Right cardiac atrium (tissue), 5 donors: ENCODE data around the gene F12. TPM values are rescaled to one million over a fixed set of nuclear protein-coding genes. Genes with fewer than 3 reads are reported as not detected.

Experiments used
- ATAC-seq, 2 donors: fragments of 200-7000 bp; cut with Tn5 transposase; one replicate each; pipeline versions ENCODE4 v1.8.0 to v1.9.1; 2020; ENCODE audit warnings: moderate library complexity in 2 of 2, mild to moderate bottlenecking in 1 of 2
- DNase-seq, 3 donors: peaks; one replicate each; pipeline ENCODE4 v3.0.0-alpha.2; 2020
- H3K27ac ChIP-seq: one replicate; pipeline ENCODE4 v1.5.1; 2013; ENCODE audit warnings: mild to moderate bottlenecking, low read length, control low read depth, moderate library complexity
- H3K27me3 ChIP-seq: one replicate; pipeline ENCODE4 v1.6.1; 2013; ENCODE audit not compliant: control insufficient read depth, insufficient read depth
- H3K4me1 ChIP-seq: one replicate; pipeline ENCODE4 v1.6.1; 2013; ENCODE audit warnings: low read length; ENCODE audit not compliant: control insufficient read depth, insufficient read depth
- H3K4me3 ChIP-seq: one replicate; pipeline ENCODE4 v1.5.1; 2013; ENCODE audit warnings: low read length, control low read depth
- H3K9me3 ChIP-seq: one replicate; pipeline ENCODE4 v1.6.1; 2013; ENCODE audit warnings: low read length; ENCODE audit not compliant: control insufficient read depth
- WGBS: extraction: QIAGEN DNeasy Blood & Tissue Kit; methylation state at CpG from one replicate; pipeline ENCODE4 v1.1.7; 2013; 5-methylcytosine and 5-hydroxymethylcytosine counted together
- intact Hi-C, 4 donors: fragments of 100-400 bp; cut with DNase I; formaldehyde crosslinking; loops; one replicate each; pipeline versions ENCODE4 v1.11.0 to v1.14.0; 2022 to 2023
- polyA plus RNA-seq: library from polyadenylated mRNA; stranded (reverse); fragments of 200-250 nt; gene quantifications from one replicate; pipeline ENCODE4 v1.2.3, GENCODE V29; 2013
- total RNA-seq, 4 donors: library from RNA; stranded (reverse); fragmentation: NEBNext Ultra II Directional; extraction: Animal tissue kit (Norgen Biotek cat#: 25700); gene quantifications; one replicate each; pipeline ENCODE4 v1.2.1, GENCODE V29; 2021
- donor health status: healthy with polysubstance abuse.
- donor health status: DM: no; HTN: yes; CAD: no.
- donor health status: DM: no; HTN: no; CAD: no.
- donor health status: DM: no; HTN: yes; CAD: no; lungs with severe emphysema.
- donor health status: DM: yes; HTN: yes; CAD: no.

Gene F12
- total and polyA plus RNA-seq, 5 donors, result 0.17 to 0.34 (median 0.27) TPM

GRCh38 chr5:177370488-177371119 is 38.8 kb downstream of the F12 start:
- DNase-seq (peak; percentile 86 to 94 (median 91)), ATAC-seq (peak; percentile 56 to 64)
- Histone ChIP-seq H3K27ac (no peak overlapping the region), H3K4me3 (peak overlapping the region; percentile 31), H3K9me3 (no peaks in the 10 kb centered on the region), H3K4me1 (peaks cover 4% of the 10 kb centered on the region), H3K27me3 (no peaks in the 10 kb centered on the region)
- WGBS, result 15% methylated on average over 42 of the region's 42 CpGs
- intact Hi-C loops, result no loop called here

DNA sequence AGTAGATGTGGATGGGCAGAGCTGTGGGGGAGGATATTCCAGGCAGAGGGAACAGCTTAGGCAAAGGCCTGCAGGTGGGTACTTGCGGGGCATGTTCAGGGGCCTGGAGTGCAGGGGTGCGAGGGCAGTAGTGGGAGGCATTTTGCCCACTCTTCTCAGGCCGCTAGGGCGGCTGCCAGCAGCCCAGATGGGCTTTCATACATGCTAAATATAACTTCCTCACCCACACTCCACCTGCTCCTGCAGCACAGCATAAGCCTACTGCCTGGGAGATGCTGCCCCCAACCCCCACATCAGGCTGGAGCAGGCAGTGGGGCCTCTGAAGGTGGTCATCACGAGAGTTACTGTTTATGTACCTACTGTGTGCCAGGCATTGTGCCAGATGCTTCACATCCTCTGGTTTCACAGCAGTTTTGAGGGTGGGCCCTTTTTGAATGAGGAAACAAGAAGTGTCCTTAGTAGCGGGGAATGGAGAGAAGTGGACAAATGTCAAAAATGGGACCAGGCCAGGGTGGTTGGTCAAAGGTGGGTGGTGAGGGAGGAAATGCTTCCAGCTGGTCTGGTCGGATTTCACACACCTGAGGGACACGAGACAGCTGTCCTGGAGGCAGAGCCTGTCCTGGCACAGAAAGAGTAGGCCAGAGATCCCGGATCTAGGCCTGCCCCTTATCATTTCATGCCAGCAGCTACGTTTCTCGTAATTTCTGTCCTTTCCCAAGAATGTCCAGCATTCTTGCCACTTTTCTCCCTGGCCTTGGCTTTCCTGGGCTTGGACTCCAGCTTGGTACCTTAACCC is 39.5 kb downstream of the F12 start:
- Histone ChIP-seq H3K4me3 (no peak overlapping the region), H3K4me1 (peaks cover 4% of the 10 kb centered on the region), H3K27me3 (no peaks in the 10 kb centered on the region), H3K27ac (no peak overlapping the region), H3K9me3 (no peaks in the 10 kb centered on the region)
- no peak for DNase-seq
- intact Hi-C loops, result no loop called here
- WGBS, result 73% methylated on average over 11 of the region's 11 CpGs
- no peak for ATAC-seq

GRCh38 chr5:177368869-177369644 is 40.3 kb downstream of the F12 start:
- Histone ChIP-seq H3K4me1 (peaks cover 4% of the 10 kb centered on the region), H3K9me3 (no peaks in the 10 kb centered on the region), H3K4me3 (no peak overlapping the region), H3K27me3 (no peaks in the 10 kb centered on the region), H3K27ac (no peak overlapping the region)
- WGBS, result 81% methylated on average over 5 of the region's 5 CpGs
- ATAC-seq, result no peak
- intact Hi-C loops, result no loop called here
- peak in 1 of 3 donors; percentile 27 for DNase-seq

DNA sequence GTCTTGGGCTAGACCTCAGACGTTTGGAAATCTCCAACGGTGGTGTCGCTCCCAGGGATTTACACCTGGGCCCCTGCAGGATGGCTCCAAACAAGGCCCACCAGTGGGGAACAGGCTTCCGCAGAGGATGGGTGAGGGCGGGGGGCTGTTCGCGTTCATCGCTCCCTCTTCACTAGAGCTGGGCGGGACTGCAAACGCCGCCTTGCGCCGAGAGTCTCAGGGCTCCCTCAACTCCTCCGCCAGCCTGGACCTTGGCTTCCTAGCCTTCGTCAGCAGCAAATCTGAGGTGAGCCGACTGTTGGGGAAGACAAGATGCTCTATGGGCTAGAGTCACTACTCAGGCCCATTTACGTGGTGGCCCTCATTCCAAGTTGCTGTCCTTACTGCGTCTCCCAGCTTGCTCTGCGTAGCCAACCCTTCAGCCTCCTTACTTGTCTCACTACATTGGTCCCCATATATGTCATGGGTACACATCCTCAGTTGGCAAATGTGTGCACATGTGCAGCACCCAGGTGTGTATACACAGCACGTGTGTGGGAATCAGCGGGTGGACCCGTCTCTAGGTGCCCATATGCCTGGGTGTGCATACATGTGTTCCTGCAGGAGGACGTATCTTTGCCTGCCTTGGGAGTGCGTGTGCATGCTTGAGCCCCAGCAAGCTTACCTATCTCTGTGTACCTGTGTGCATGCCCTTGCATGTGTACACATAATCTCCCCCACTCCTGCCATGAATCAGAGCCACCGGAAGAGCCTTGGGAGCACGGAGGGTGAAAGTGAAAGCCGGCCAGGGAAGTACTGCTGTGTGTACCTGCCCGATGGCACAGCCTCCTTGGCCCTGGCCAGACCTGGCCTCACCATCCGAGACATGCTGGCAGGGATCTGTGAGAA is 41.1 kb downstream of the F12 start:
- no peaks in the 10 kb centered on the region for H3K27me3 ChIP-seq
- ATAC-seq (no peak), DNase-seq (peak in 1 of 3 donors; percentile 49)
- no peaks in the 10 kb centered on the region for H3K9me3 ChIP-seq
- H3K27ac ChIP-seq, result no peak overlapping the region
- H3K4me3 ChIP-seq, result no peak overlapping the region
- H3K4me1 ChIP-seq, result peaks cover 4% of the 10 kb centered on the region
- WGBS, result 79% methylated on average over 29 of the region's 29 CpGs
- intact Hi-C loops, result no loop called here

DNA sequence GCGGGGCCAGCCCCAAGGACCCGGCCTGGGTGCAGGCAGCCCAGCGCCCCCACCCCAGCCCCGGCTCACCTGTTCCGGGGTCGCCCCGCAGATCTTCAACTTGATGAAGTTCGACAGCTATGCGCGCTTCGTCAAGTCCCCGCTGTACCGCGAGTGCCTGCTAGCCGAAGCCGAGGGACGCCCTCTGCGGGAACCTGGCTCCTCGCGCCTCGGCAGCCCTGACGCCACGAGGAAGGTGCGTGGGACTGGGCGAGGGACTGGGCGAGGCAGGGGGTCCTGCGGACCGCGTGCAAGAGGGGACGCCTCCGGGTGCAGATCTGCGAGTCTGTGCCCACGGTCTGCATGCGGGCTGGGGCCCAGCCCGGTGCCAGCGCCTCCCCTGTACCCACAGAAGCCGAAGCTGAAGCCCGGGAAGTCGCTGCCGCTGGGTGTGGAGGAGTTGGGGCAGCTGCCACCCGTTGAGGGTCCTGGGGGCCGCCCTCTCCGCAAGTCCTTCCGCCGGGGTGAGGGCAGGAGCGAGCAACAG is 42.0 kb downstream of the F12 start:
- WGBS, result 22% methylated on average over 46 of the region's 46 CpGs
- no peaks in the 10 kb centered on the region for H3K9me3 ChIP-seq
- peaks cover 4% of the 10 kb centered on the region for H3K4me1 ChIP-seq
- DNase-seq (peak in 1 of 3 donors; percentile 49), ATAC-seq (peak; percentile 3 to 8)
- intact Hi-C loops, result no loop called here
- H3K27ac ChIP-seq, result no peak overlapping the region
- H3K27me3 ChIP-seq, result no peaks in the 10 kb centered on the region
- peak overlapping the region; percentile 54 for H3K4me3 ChIP-seq

GRCh38 chr5:177366528-177367322 is 42.6 kb downstream of the F12 start:
- WGBS, result 13% methylated on average over 36 of the region's 36 CpGs
- intact Hi-C loops, result no loop called here
- peak; percentile 92 to 97 (median 96) for DNase-seq

DNA sequence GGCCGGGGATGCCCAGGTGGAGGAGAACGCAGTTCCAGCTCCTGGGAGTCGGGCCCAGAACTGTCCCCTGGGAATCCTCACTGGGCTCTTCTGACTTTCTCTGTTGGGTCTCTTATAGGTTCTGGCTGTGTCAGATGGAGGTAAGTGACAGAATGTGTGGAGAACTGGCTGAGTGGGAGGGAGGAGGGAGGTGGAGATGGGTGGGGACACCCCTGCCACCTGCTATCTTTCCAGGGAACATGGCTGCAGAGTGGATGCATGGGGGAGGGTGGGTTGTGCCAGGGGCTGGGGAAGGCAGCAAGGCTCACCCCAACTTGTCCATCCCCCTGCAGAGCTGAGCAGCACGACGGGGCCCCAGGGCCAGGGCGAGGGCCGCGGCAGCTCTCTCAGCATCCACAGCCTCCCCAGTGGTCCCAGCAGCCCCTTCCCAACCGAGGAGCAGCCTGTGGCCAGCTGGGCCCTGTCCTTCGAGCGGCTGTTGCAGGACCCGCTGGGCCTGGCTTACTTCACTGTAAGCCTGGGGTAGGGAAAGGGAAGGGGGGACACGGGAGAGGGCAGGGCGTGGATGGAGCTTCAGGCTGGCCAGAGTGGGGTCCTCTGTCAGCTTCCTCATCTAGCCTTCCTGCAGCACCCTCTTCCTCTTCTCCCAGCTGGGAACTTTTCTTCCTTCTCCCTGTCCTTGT is 43.4 kb downstream of the F12 start:
- H3K27ac ChIP-seq, result peak overlapping the region; percentile 9
- intact Hi-C loops, result no loop called here
- peaks cover 4% of the 10 kb centered on the region for H3K4me1 ChIP-seq
- no peaks in the 10 kb centered on the region for H3K27me3 ChIP-seq
- DNase-seq (no peak), ATAC-seq (no peak)
- WGBS, result 74% methylated on average over 14 of the region's 14 CpGs
- H3K4me3 ChIP-seq, result no peak overlapping the region
- H3K9me3 ChIP-seq, result no peaks in the 10 kb centered on the region

More at GRCh38 chr5:177366528-177367322, 42.6 kb downstream of the F12 start:
- Histone ChIP-seq H3K9me3 (no peaks in the 10 kb centered on the region), H3K27me3 (no peaks in the 10 kb centered on the region), H3K27ac (peak overlapping the region; percentile 94), H3K4me3 (peak overlapping the region; percentile 54), H3K4me1 (peaks cover 4% of the 10 kb centered on the region)
- ATAC-seq, result peak; percentile 91 to 92

DNA sequence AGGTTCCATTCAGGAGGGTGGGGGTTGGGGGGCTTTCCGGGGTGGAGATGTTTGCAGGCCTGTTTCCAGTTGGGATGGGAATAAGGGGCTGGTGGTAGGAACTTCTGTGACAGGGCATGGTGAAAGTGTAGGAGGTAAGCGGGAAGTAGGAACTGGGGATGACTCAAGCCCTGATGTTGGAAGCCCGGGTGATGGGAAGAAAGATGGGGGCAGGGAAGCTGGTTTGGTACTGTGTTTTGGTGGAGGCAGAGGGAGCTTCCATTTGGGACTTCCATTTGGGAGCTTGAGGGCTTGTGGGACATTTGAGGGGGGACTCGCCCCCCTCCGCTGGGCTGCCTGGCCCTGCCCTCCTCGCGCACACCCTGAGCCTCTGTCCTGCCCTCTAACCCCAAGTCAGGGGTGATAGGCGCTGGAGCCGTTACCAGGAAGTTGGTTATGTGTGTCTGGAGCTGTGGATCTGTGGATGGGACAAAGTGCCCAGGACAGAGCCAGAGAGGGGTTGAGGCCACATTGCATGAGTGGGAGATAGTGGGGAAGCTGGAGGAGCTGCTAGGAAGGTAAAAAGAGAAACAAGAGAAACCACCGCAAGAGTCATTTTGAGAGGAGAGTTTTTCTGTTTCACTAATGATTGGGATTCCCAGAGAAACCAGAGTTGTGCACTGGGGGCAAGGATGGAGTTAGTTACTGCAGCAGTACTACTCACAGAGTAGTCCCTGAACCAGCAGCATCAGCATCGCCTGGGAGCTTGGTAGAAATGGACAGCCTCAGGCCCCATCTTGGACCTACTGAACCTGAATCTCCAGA is 45.0 kb downstream of the F12 start:
- Histone ChIP-seq H3K4me1 (peaks cover 4% of the 10 kb centered on the region), H3K4me3 (no peak overlapping the region), H3K27me3 (no peaks in the 10 kb centered on the region), H3K9me3 (no peaks in the 10 kb centered on the region), H3K27ac (no peak overlapping the region)
- no peak for ATAC-seq
- no peak for DNase-seq
- intact Hi-C loops, result no loop called here
- WGBS, result 83% methylated on average over 11 of the region's 11 CpGs

DNA sequence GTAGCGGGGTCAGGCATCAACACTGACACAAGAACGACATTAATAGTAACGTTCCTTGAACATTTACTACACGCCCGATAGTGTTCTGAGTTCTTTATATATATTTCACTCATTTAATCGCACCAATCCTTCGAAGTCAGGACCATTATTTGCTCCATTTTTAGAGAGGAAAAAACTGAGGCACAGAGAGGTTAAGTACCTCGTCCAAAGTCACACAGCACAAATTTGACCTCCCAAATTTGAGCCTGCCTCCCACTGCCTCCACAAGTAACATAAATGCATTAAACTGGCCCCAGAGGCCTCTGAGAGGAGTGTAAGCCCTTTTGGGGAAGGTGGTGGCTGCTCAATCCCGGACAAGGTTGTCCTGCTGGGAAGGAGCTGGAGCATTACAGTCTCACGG is 45.8 kb downstream of the F12 start:
- ATAC-seq (no peak), DNase-seq (no peak)
- intact Hi-C loops, result no loop called here
- H3K4me3 ChIP-seq, result peak overlapping the region; percentile 37
- no peak overlapping the region for H3K27ac ChIP-seq
- no peaks in the 10 kb centered on the region for H3K27me3 ChIP-seq
- 40% methylated on average over 10 of the region's 10 CpGs for WGBS
- peaks cover 4% of the 10 kb centered on the region for H3K4me1 ChIP-seq
- no peaks in the 10 kb centered on the region for H3K9me3 ChIP-seq
